ENCODE data around the gene MEA1. TPM values are rescaled to one million over a fixed set of nuclear protein-coding genes. Genes with fewer than 3 reads are reported as not detected.

The MEA1 gene
- total and polyA plus RNA-seq, 2 donors (not counting 1 experiment from before 2014, with no cell fraction given) = 60.9 to 81.0 TPM

- Histone ChIP-seq H3K4me1 (ENCODE audit: control insufficient read depth, extremely low read depth, insufficient read depth, low read length) (peaks cover 5% of the 10 kb centered on the region), H3K4me2 (ENCODE audit: extremely low read depth, insufficient read depth, low read length) (no peak overlapping the region), H3K36me3 (ENCODE audit: control insufficient read depth, insufficient read depth, low read length) (peaks cover 18% of the 10 kb centered on the region), H3K27me3 (ENCODE audit: control insufficient read depth, insufficient read depth, low read length) (no peaks in the 10 kb centered on the region), H3K27ac (ENCODE audit: insufficient read depth, low read length) (no peak overlapping the region), H3K79me2 (ENCODE audit: control insufficient read depth, insufficient read depth, low read length) (peaks cover 17% of the 10 kb centered on the region), H3K9ac (ENCODE audit: insufficient read depth, low read length) (no peak overlapping the region), H3K9me3 (ENCODE audit: control insufficient read depth, insufficient read depth, low read depth, low read length) (no peaks in the 10 kb centered on the region), H3K4me3 (replicated peaks in 1 of 4; ENCODE audit: control extremely low read depth in 1 of 4, insufficient read depth in 1 of 4, low read depth in 3 of 4, low read length in 4 of 4) (peak overlapping the region in 3 of 4 experiments; percentile 66 to 85 (median 72)), H4K20me1 (ENCODE audit: control insufficient read depth, extremely low read depth, insufficient read depth, low read length) (no peaks in the 10 kb centered on the region), H2AFZ (ENCODE audit: low read length) (no peak overlapping the region)
- TF ChIP-seq EZH2 (IDR thresholded peaks at IDR 0.05; ENCODE audit: low read length, missing control alignments) (no peak), CTCF (conservative IDR thresholded peaks at IDR 0.05 in 1 of 2, IDR thresholded peaks at IDR 0.05 in 1 of 2; ENCODE audit: low read depth in 1 of 2, low read length in 2 of 2) (no peak)
- no peak for DNase-seq (ENCODE audit: low read depth in 2 of 2)
Measured at GRCh38 chr6:43052225-43052841, 38.6 kb upstream of the MEA1 start.

DNA sequence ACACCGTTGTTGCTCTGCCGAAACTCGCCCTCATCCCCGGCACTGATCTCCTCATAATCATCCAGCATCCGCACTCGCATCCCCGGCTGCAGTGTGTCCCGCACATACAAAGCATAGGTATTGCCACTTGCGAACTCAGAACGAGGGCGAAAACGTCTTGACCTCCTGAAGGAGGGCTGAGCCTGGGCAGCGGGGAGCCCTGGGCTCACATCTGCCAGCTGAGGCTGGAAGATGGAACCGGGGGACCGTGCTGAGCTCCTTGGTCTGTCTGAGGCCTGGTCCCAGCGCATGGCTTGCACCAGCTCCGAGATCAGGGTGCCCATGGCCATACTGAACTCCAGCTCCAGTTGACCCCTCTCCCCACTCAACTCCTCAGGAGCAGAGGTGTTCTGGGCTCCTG lies 37.2 kb upstream of the MEA1 start:
- Histone ChIP-seq H3K79me2 (ENCODE audit: control insufficient read depth, insufficient read depth, low read length) (peaks cover 17% of the 10 kb centered on the region), H3K9me3 (ENCODE audit: control insufficient read depth, insufficient read depth, low read depth, low read length) (no peaks in the 10 kb centered on the region), H3K4me3 (replicated peaks in 1 of 4; ENCODE audit: control extremely low read depth in 1 of 4, insufficient read depth in 1 of 4, low read depth in 3 of 4, low read length in 4 of 4) (no peak overlapping the region), H3K9ac (ENCODE audit: insufficient read depth, low read length) (no peak overlapping the region), H3K36me3 (ENCODE audit: control insufficient read depth, insufficient read depth, low read length) (peaks cover 21% of the 10 kb centered on the region), H3K4me1 (ENCODE audit: control insufficient read depth, extremely low read depth, insufficient read depth, low read length) (peaks cover 5% of the 10 kb centered on the region), H4K20me1 (ENCODE audit: control insufficient read depth, extremely low read depth, insufficient read depth, low read length) (no peaks in the 10 kb centered on the region), H3K4me2 (ENCODE audit: extremely low read depth, insufficient read depth, low read length) (no peak overlapping the region), H3K27me3 (ENCODE audit: control insufficient read depth, insufficient read depth, low read length) (no peaks in the 10 kb centered on the region), H3K27ac (ENCODE audit: insufficient read depth, low read length) (no peak overlapping the region), H2AFZ (ENCODE audit: low read length) (no peak overlapping the region)
- no peak for DNase-seq (ENCODE audit: low read depth in 2 of 2)
- TF ChIP-seq EZH2 (IDR thresholded peaks at IDR 0.05; ENCODE audit: low read length, missing control alignments) = no peak
- TF ChIP-seq CTCF (conservative IDR thresholded peaks at IDR 0.05 in 1 of 2, IDR thresholded peaks at IDR 0.05 in 1 of 2; ENCODE audit: low read depth in 1 of 2, low read length in 2 of 2) = no peak

- TF ChIP-seq CTCF (conservative IDR thresholded peaks at IDR 0.05 in 1 of 2, IDR thresholded peaks at IDR 0.05 in 1 of 2; ENCODE audit: low read depth in 1 of 2, low read length in 2 of 2) (no peak), EZH2 (IDR thresholded peaks at IDR 0.05; ENCODE audit: low read length, missing control alignments) (no peak)
- H3K4me2 ChIP-seq (ENCODE audit: extremely low read depth, insufficient read depth, low read length) = no peak overlapping the region
- no peaks in the 10 kb centered on the region for H3K27me3 ChIP-seq (ENCODE audit: control insufficient read depth, insufficient read depth, low read length)
- no peak overlapping the region for H2AFZ ChIP-seq (ENCODE audit: low read length)
- no peak overlapping the region for H3K9ac ChIP-seq (ENCODE audit: insufficient read depth, low read length)
- peaks cover 14% of the 10 kb centered on the region for H3K79me2 ChIP-seq (ENCODE audit: control insufficient read depth, insufficient read depth, low read length)
- DNase-seq (ENCODE audit: low read depth in 2 of 2) = no peak
- peaks cover 27% of the 10 kb centered on the region for H3K36me3 ChIP-seq (ENCODE audit: control insufficient read depth, insufficient read depth, low read length)
- H4K20me1 ChIP-seq (ENCODE audit: control insufficient read depth, extremely low read depth, insufficient read depth, low read length) = no peaks in the 10 kb centered on the region
- H3K27ac ChIP-seq (ENCODE audit: insufficient read depth, low read length) = no peak overlapping the region
- peaks cover 2% of the 10 kb centered on the region for H3K4me1 ChIP-seq (ENCODE audit: control insufficient read depth, extremely low read depth, insufficient read depth, low read length)
- no peaks in the 10 kb centered on the region for H3K9me3 ChIP-seq (ENCODE audit: control insufficient read depth, insufficient read depth, low read depth, low read length)
- no peak overlapping the region for H3K4me3 ChIP-seq (replicated peaks in 1 of 4; ENCODE audit: control extremely low read depth in 1 of 4, insufficient read depth in 1 of 4, low read depth in 3 of 4, low read length in 4 of 4)
Measured at GRCh38 chr6:43047998-43048397, 34.3 kb upstream of the MEA1 start.
